NOMO-1 treated with dmso at 0.1 percent for 144 hours (cell line): ENCODE results near the gene SCP2.
"Not testable (repeated sequence)": the region's sequence is repeated elsewhere in the genome, so short reads cannot be mapped to it uniquely, and the experiment has no call there.

Source experiments
- DNase-seq: peaks from one replicate; lab custom pipeline; 2025; ENCODE audit not compliant: unreplicated experiment; lab: John Stamatoyannopoulos, UW

Gene SCP2

GRCh38 chr1:52916241-52916975, 10.7 kb upstream of the SCP2 start:
- DNase-seq, result no peak

- no peak for DNase-seq
Measured at GRCh38 chr1:52917156-52917555, 9.9 kb upstream of the SCP2 start.

GRCh38 chr1:52917581-52917980, 9.5 kb upstream of the SCP2 start:
- DNase-seq, result no peak

- DNase-seq, result no peak
Measured at GRCh38 chr1:52918201-52918600, 8.9 kb upstream of the SCP2 start.

- no peak for DNase-seq
Measured at GRCh38 chr1:52919051-52919722, 7.9 kb upstream of the SCP2 start.

GRCh38 chr1:52919723-52920483, 7.2 kb upstream of the SCP2 start:
- no peak for DNase-seq

GRCh38 chr1:52920791-52921291, 6.2 kb upstream of the SCP2 start:
- no peak for DNase-seq

GRCh38 chr1:52925571-52926005, 1.5 kb upstream of the SCP2 start:
- no peak for DNase-seq

GRCh38 chr1:52926864-52927211, 238 bp upstream of the SCP2 start:
- no peak for DNase-seq

GRCh38 chr1:52928015-52928404, 934 bp downstream of the SCP2 start:
- no peak for DNase-seq

GRCh38 chr1:52929019-52929418, 1.9 kb downstream of the SCP2 start:
- DNase-seq, result no peak

GRCh38 chr1:52937433-52938182, 10.5 kb downstream of the SCP2 start:
- no peak for DNase-seq

- no peak for DNase-seq
Measured at GRCh38 chr1:52938183-52938451, 11.0 kb downstream of the SCP2 start.

GRCh38 chr1:52943876-52944416, 16.9 kb downstream of the SCP2 start:
- no peak for DNase-seq

- DNase-seq, result no peak
Measured at GRCh38 chr1:52944566-52944965, 17.5 kb downstream of the SCP2 start.

- no peak for DNase-seq
Measured at GRCh38 chr1:52947490-52947889, 20.4 kb downstream of the SCP2 start.

GRCh38 chr1:52949602-52950001, 22.5 kb downstream of the SCP2 start:
- DNase-seq, result not testable (repeated sequence)

GRCh38 chr1:52952112-52952511, 25.0 kb downstream of the SCP2 start:
- no peak for DNase-seq

- no peak for DNase-seq
Measured at GRCh38 chr1:52955129-52955970, 28.3 kb downstream of the SCP2 start.

- DNase-seq, result no peak
Measured at GRCh38 chr1:52963101-52963500, 36.0 kb downstream of the SCP2 start.
